HepG2 (cell line): ENCODE measurements around the gene VPREB3. TPM values are rescaled to one million over a fixed set of nuclear protein-coding genes. Genes with fewer than 3 reads are reported as not detected.
A peak's percentile ranks its signal among the peaks of the same experiment; 100 is the strongest.

Source experiments
- KDM5B ChIP-seq: sonication (generic); formaldehyde crosslinking; IDR thresholded peaks from 2 replicates; pipeline ENCODE4 v1.4.0; 2020; ENCODE audit warnings: missing genetic modification reagents, mild to moderate bottlenecking, borderline replicate concordance
- KLF16 ChIP-seq, 2 experiments: sonication (generic) in 1 of 2; formaldehyde crosslinking in 1 of 2; IDR thresholded peaks; 2 replicates each; pipeline versions ENCODE4 v1.6.1 to v1.8.0; 2016 to 2023; ENCODE audit warnings: missing genetic modification reagents in 2 of 2, missing compliant biosample characterization in 1 of 2
- MTA1 ChIP-seq: sonication (generic); formaldehyde crosslinking; IDR thresholded peaks from 2 replicates; pipeline ENCODE4 v1.4.0; 2020; ENCODE audit warnings: missing genetic modification reagents, mild to moderate bottlenecking, borderline replicate concordance
- NCOR1 ChIP-seq: fragments of 200-600 bp; sonication (generic); IDR thresholded peaks from 2 replicates; pipeline ENCODE4 v1.7.0; 2017; ENCODE audit warnings: antibody characterized with exemption, low read length, borderline replicate concordance
- PHF21A ChIP-seq: sonication (generic); formaldehyde crosslinking; IDR thresholded peaks from 2 replicates; pipeline ENCODE4 v1.5.0; 2020; ENCODE audit warnings: mild to moderate bottlenecking, missing genetic modification reagents
- RXRB ChIP-seq: IDR thresholded peaks from 2 replicates; pipeline ENCODE4 v1.6.1; 2016; ENCODE audit warnings: borderline replicate concordance, missing genetic modification reagents, missing compliant biosample characterization
- SAP130 ChIP-seq: IDR thresholded peaks from 2 replicates; pipeline ENCODE4 v1.6.1; 2016; ENCODE audit warnings: low read depth
- THAP11 ChIP-seq: IDR thresholded peaks from 2 replicates; pipeline ENCODE4 v1.6.1; 2016; ENCODE audit warnings: missing biosample characterization, missing genetic modification reagents
- ZBTB14 ChIP-seq: sonication (generic); formaldehyde crosslinking; IDR thresholded peaks from 2 replicates; pipeline ENCODE4 v1.4.0; 2020; ENCODE audit warnings: missing genetic modification reagents
- ZFY ChIP-seq: sonication (generic); formaldehyde crosslinking; IDR thresholded peaks from 2 replicates; pipeline ENCODE4 v1.4.0; 2020; ENCODE audit warnings: missing genetic modification reagents
- ZMYM2 ChIP-seq: sonication (generic); formaldehyde crosslinking; IDR thresholded peaks from 2 replicates; pipeline ENCODE4 v1.8.0; 2022; ENCODE audit warnings: mild to moderate bottlenecking, missing genetic modification reagents
- ZNF362 ChIP-seq: sonication (generic); formaldehyde crosslinking; IDR thresholded peaks from 2 replicates; pipeline ENCODE4 v1.4.0; 2020; ENCODE audit warnings: missing genetic modification reagents, mild to moderate bottlenecking, borderline replicate concordance
- ZNF451 ChIP-seq: sonication (generic); formaldehyde crosslinking; IDR thresholded peaks from 2 replicates; pipeline ENCODE4 v1.5.0; 2020; ENCODE audit warnings: mild to moderate bottlenecking, missing genetic modification reagents
- ZNF772 ChIP-seq: sonication (generic); formaldehyde crosslinking; IDR thresholded peaks from 2 replicates; pipeline ENCODE4 v1.5.0; 2020; ENCODE audit warnings: mild to moderate bottlenecking, missing genetic modification reagents
- ZNF788 ChIP-seq: sonication (generic); formaldehyde crosslinking; IDR thresholded peaks from 2 replicates; pipeline ENCODE4 v1.5.0; 2020; ENCODE audit warnings: mild to moderate bottlenecking, missing genetic modification reagents, borderline replicate concordance
- polyA plus RNA-seq, 8 experiments: library from polyadenylated mRNA; depleted of rRNA in 3 of 8; stranded (reverse) in 7 of 8; unstranded in 1 of 8; fragments of >200 nt; fragmentation: Illumina TruSeq in 4 of 8; extraction: Trizol in 4 of 8; gene quantifications; 2 replicates each; pipeline versions ENCODE4 v1.2.1 to v1.2.3, GENCODE V29; 2011 to 2016; ENCODE audit warnings: low read depth in 4 of 8, missing spikeins in 1 of 8, mixed read lengths in 1 of 8; ENCODE audit not compliant: insufficient read depth in 1 of 8
- total RNA-seq, 5 experiments: library from RNA; depleted of rRNA; stranded (reverse); fragments of >200 nt; fragmentation: Illumina TruSeq; extraction: Trizol; gene quantifications; 2 replicates each; pipeline ENCODE4 v1.2.3, GENCODE V29; 2016; ENCODE audit warnings: low read depth in 1 of 5
- TF ChIP-seq, protein P1 (sequence below): sonication (generic); formaldehyde crosslinking; IDR thresholded peaks from 2 replicates; pipeline ENCODE4 v1.4.0; 2020; ENCODE audit warnings: missing genetic modification reagents, borderline replicate concordance
- TF ChIP-seq, protein P2 (sequence below): IDR thresholded peaks from 2 replicates; pipeline ENCODE4 v1.6.1; 2018; ENCODE audit warnings: missing genetic modification reagents, mild to moderate bottlenecking, missing compliant biosample characterization
- TF ChIP-seq, protein P3 (sequence below): sonication (generic); formaldehyde crosslinking; IDR thresholded peaks from 2 replicates; pipeline ENCODE4 v1.4.0; 2020; ENCODE audit warnings: missing genetic modification reagents, low read depth, mild to moderate bottlenecking, borderline replicate concordance

VPREB3 gene
- total and polyA plus RNA-seq, 2 of the 13 experiments (the other 11 are each of a cell fraction or from before 2014, with no cell fraction given): 0.22 TPM; not detected in 1

- no peak for TF ChIP-seq KDM5B (CRISPR knock-in tag)
- peak; percentile 51; the same call in 1 of the 2 replicates for TF ChIP-seq RXRB
- TF ChIP-seq, protein P1, sequence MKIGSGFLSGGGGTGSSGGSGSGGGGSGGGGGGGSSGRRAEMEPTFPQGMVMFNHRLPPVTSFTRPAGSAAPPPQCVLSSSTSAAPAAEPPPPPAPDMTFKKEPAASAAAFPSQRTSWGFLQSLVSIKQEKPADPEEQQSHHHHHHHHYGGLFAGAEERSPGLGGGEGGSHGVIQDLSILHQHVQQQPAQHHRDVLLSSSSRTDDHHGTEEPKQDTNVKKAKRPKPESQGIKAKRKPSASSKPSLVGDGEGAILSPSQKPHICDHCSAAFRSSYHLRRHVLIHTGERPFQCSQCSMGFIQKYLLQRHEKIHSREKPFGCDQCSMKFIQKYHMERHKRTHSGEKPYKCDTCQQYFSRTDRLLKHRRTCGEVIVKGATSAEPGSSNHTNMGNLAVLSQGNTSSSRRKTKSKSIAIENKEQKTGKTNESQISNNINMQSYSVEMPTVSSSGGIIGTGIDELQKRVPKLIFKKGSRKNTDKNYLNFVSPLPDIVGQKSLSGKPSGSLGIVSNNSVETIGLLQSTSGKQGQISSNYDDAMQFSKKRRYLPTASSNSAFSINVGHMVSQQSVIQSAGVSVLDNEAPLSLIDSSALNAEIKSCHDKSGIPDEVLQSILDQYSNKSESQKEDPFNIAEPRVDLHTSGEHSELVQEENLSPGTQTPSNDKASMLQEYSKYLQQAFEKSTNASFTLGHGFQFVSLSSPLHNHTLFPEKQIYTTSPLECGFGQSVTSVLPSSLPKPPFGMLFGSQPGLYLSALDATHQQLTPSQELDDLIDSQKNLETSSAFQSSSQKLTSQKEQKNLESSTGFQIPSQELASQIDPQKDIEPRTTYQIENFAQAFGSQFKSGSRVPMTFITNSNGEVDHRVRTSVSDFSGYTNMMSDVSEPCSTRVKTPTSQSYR: peak; percentile 66; the same call in 1 of the 2 replicates
- peak; percentile 57; the same call in 1 of the 2 replicates for TF ChIP-seq ZNF788 (CRISPR knock-in tag)
- TF ChIP-seq, protein P2, sequence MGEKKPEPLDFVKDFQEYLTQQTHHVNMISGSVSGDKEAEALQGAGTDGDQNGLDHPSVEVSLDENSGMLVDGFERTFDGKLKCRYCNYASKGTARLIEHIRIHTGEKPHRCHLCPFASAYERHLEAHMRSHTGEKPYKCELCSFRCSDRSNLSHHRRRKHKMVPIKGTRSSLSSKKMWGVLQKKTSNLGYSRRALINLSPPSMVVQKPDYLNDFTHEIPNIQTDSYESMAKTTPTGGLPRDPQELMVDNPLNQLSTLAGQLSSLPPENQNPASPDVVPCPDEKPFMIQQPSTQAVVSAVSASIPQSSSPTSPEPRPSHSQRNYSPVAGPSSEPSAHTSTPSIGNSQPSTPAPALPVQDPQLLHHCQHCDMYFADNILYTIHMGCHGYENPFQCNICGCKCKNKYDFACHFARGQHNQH: 0 out of 2 replicates have a peak, but pooled peaks have one; percentile 41
- TF ChIP-seq, protein P3, sequence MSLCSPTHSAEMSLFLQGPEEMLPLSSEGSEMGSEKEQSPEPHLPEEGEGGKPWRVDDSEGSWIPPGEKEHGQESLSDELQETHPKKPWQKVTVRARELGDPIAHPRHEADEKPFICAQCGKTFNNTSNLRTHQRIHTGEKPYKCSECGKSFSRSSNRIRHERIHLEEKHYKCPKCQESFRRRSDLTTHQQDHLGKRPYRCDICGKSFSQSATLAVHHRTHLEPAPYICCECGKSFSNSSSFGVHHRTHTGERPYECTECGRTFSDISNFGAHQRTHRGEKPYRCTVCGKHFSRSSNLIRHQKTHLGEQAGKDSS (CRISPR knock-in tag): peak; percentile 94
- TF ChIP-seq THAP11: 0 out of 2 replicates have a peak, but pooled peaks have one; percentile 30
- 0 out of 2 replicates have a peak, but pooled peaks have one; percentile 52 for TF ChIP-seq ZFY (CRISPR knock-in tag)
- no peak for TF ChIP-seq ZNF451 (CRISPR knock-in tag)
- peak; percentile 52; the same call in 1 of the 2 replicates for TF ChIP-seq MTA1
- TF ChIP-seq ZNF772 (CRISPR knock-in tag): peak; percentile 72
- peak in 1 of 2 experiments; percentile 48; a peak in 1 of 4 replicates for TF ChIP-seq KLF16 (CRISPR knock-in tag; IDR thresholded peaks at IDR 0.05)
- TF ChIP-seq PHF21A (CRISPR knock-in tag): peak; percentile 86
- TF ChIP-seq ZBTB14 (CRISPR knock-in tag): peak; percentile 28; the same call in 1 of the 2 replicates
- TF ChIP-seq SAP130 (CRISPR knock-in tag): peak; percentile 61; the same call in 1 of the 2 replicates
- TF ChIP-seq ZNF362 (CRISPR knock-in tag): peak; percentile 58; the same call in 1 of the 2 replicates
- 0 out of 2 replicates have a peak, but pooled peaks have one; percentile 54 for TF ChIP-seq NCOR1
- TF ChIP-seq ZMYM2: 0 out of 2 replicates have a peak, but pooled peaks have one; percentile 25
Observed at GRCh38 chr22:23784215-23784732, 30.0 kb upstream of the VPREB3 start (continued).
